ENCODE data around the gene AMBP.

GRCh38 chr9:114055061-114055460 is 23.0 kb downstream of the AMBP start:
- no peak for TF ChIP-seq POLR2A (IDR thresholded peaks at IDR 0.05)
- no peak for TF ChIP-seq CTCF (IDR thresholded peaks at IDR 0.05 in 8 of 11, conservative IDR thresholded peaks at IDR 0.05 in 3 of 11)

Data from spleen (tissue), 7 donors.